Neuronal stem cell (in vitro differentiated cells): ENCODE results near the gene GZMM. TPM values are rescaled to one million over a fixed set of nuclear protein-coding genes. Genes with fewer than 3 reads are reported as not detected.
A peak's percentile ranks its signal among the peaks of the same experiment; 100 is the strongest.

Source experiments
- DNase-seq: peaks from one replicate; pipeline ENCODE4 v3.0.0-alpha.2; 2013; ENCODE audit warnings: low spot score
- H2AFZ ChIP-seq: one replicate; pipeline ENCODE4 v1.6.1; 2013; ENCODE audit warnings: mild to moderate bottlenecking, low read length, inconsistent platforms
- H2AK5ac ChIP-seq: 2 replicates; pipeline ENCODE4 v1.6.1; 2013; ENCODE audit warnings: low read depth, mild to moderate bottlenecking, inconsistent platforms, low read length, moderate library complexity, mixed read lengths
- H2BK120ac ChIP-seq: 2 replicates; pipeline ENCODE4 v1.6.1; 2013; ENCODE audit warnings: low read depth, mild to moderate bottlenecking, inconsistent platforms, low read length, moderate library complexity, mixed read lengths
- H2BK12ac ChIP-seq: one replicate; pipeline ENCODE4 v1.6.1; 2013; ENCODE audit warnings: low read length, inconsistent platforms
- H2BK15ac ChIP-seq: 2 replicates; pipeline ENCODE4 v1.6.1; 2013; ENCODE audit warnings: mild to moderate bottlenecking, low read length, inconsistent platforms, mixed read lengths
- H2BK5ac ChIP-seq: one replicate; pipeline ENCODE4 v1.6.1; 2013; ENCODE audit warnings: inconsistent platforms, mild to moderate bottlenecking, low read length, moderate library complexity
- H3K14ac ChIP-seq: one replicate; pipeline ENCODE4 v1.6.1; 2013; ENCODE audit warnings: low read length, inconsistent platforms
- H3K18ac ChIP-seq: 2 replicates; pipeline ENCODE4 v1.6.1; 2013; ENCODE audit warnings: low read length, inconsistent platforms
- H3K23ac ChIP-seq: 2 replicates; pipeline ENCODE4 v1.6.1; 2013; ENCODE audit warnings: low read depth, mild to moderate bottlenecking, mixed read lengths, low read length, inconsistent platforms; ENCODE audit not compliant: poor library complexity
- H3K27ac ChIP-seq: replicated peaks from 3 replicates; pipeline ENCODE4 v1.5.1; 2013; ENCODE audit warnings: low read length, inconsistent platforms
- H3K27me3 ChIP-seq, 3 experiments: 2 replicates each; pipeline ENCODE4 v1.6.1; 2013; ENCODE audit warnings: low read length in 3 of 3, mild to moderate bottlenecking in 2 of 3, inconsistent platforms in 1 of 3, low read depth in 1 of 3, mixed read lengths in 1 of 3, moderate library complexity in 1 of 3; ENCODE audit not compliant: control insufficient read depth in 3 of 3, insufficient read depth in 3 of 3
- H3K36me3 ChIP-seq, 2 donors: replicated peaks in 1 of 2; 2 replicates each; pipeline ENCODE4 v1.6.1; 2013; ENCODE audit warnings: low read length in 2 of 2; ENCODE audit not compliant: control insufficient read depth in 2 of 2, insufficient read depth in 2 of 2
- H3K4ac ChIP-seq: 2 replicates; pipeline ENCODE4 v1.6.1; 2013; ENCODE audit warnings: inconsistent platforms, mild to moderate bottlenecking, low read length, moderate library complexity
- H3K4me1 ChIP-seq, 2 donors: 1 replicate in 1 of 2; 2 replicates in 1 of 2; pipeline ENCODE4 v1.6.1; 2013; ENCODE audit warnings: low read length in 2 of 2, low read depth in 1 of 2; ENCODE audit not compliant: control insufficient read depth in 2 of 2, insufficient read depth in 1 of 2
- H3K4me2 ChIP-seq: one replicate; pipeline ENCODE4 v1.6.1; 2013; ENCODE audit warnings: mild to moderate bottlenecking, low read length, inconsistent platforms; ENCODE audit not compliant: insufficient read depth, poor library complexity, severe bottlenecking
- H3K4me3 ChIP-seq, 2 donors: 2 replicates each; pipeline ENCODE4 v1.5.1; 2013; ENCODE audit warnings: low read length in 2 of 2, mild to moderate bottlenecking in 2 of 2, inconsistent platforms in 1 of 2, moderate library complexity in 1 of 2
- H3K79me1 ChIP-seq: one replicate; pipeline ENCODE4 v1.6.1; 2013; ENCODE audit warnings: low read depth, mild to moderate bottlenecking, inconsistent platforms, low read length, moderate library complexity
- H3K9ac ChIP-seq: one replicate; pipeline ENCODE4 v1.6.1; 2013; ENCODE audit warnings: mild to moderate bottlenecking, low read depth, low read length, inconsistent platforms; ENCODE audit not compliant: poor library complexity
- H3K9me3 ChIP-seq, 2 donors: replicated peaks in 1 of 2; 2 replicates each; pipeline versions ENCODE3 to v1.6.1; 2013; ENCODE audit warnings: low read length in 2 of 2, mild to moderate bottlenecking in 2 of 2, inconsistent platforms in 1 of 2, low read depth in 1 of 2, mixed read lengths in 1 of 2, moderate library complexity in 1 of 2; ENCODE audit not compliant: control insufficient read depth in 2 of 2, insufficient read depth in 1 of 2
- H4K8ac ChIP-seq: one replicate; pipeline ENCODE4 v1.6.1; 2013; ENCODE audit warnings: low read depth, mild to moderate bottlenecking, inconsistent platforms, low read length, moderate library complexity
- H4K91ac ChIP-seq: one replicate; pipeline ENCODE4 v1.6.1; 2013; ENCODE audit warnings: low read length, low read depth, mild to moderate bottlenecking, inconsistent platforms; ENCODE audit not compliant: poor library complexity
- WGBS, 2 donors: extraction: QIAGEN DNeasy Blood & Tissue Kit; methylation state at CpG; one replicate each; pipeline ENCODE4 v1.1.7; 2013; ENCODE audit warnings: missing lambda C conversion rate in 2 of 2, mixed read lengths in 1 of 2; ENCODE audit not compliant: insufficient read length in 2 of 2, insufficient replicate concordance in 1 of 2; ENCODE audit errors: extremely low coverage in 2 of 2; 5-methylcytosine and 5-hydroxymethylcytosine counted together
- polyA plus RNA-seq, 2 experiments: library from polyadenylated mRNA; stranded (reverse); fragments of 200-250 nt; gene quantifications; one replicate each; pipeline ENCODE4 v1.2.3, GENCODE V29; 2013

Gene GZMM
- 0.04 TPM for polyA plus RNA-seq (2013, experiment 1 of 2)
- 0.06 TPM for polyA plus RNA-seq (2013, experiment 2 of 2)

- WGBS, 2 donors, result no CpG with 5 or more reads among the region's 31 CpGs
- H3K9ac ChIP-seq, result peak within 1 kb of the TSS; percentile 60
- H3K4me2 ChIP-seq, result no peak within 1 kb of the TSS
- H3K9me3 ChIP-seq, result no peaks in the 10 kb centered on the region
- peak within 1 kb of the TSS; percentile 9 for H3K27ac ChIP-seq
- peak within 1 kb of the TSS; percentile 75 for H3K23ac ChIP-seq
- H4K91ac ChIP-seq, result no peak within 1 kb of the TSS
- peak within 1 kb of the TSS in 1 of 2 donors; percentile 50 for H3K4me3 ChIP-seq
- H2AFZ ChIP-seq, result no peak within 1 kb of the TSS
- H2BK12ac ChIP-seq, result peak within 1 kb of the TSS; percentile 41
- no peak within 1 kb of the TSS for H4K8ac ChIP-seq
- peaks cover 8% of the 10 kb centered on the region for H3K79me1 ChIP-seq
- DNase-seq, result no peak
- no peaks in the 10 kb centered on the region for H3K27me3 ChIP-seq
- H3K18ac ChIP-seq, result peak within 1 kb of the TSS; percentile 89
- H3K36me3 ChIP-seq, result peaks cover 15 to 33% of the 10 kb centered on the region in 2 donors
- no peak within 1 kb of the TSS for H2AK5ac ChIP-seq
- H2BK120ac ChIP-seq, result no peak within 1 kb of the TSS
- no peak within 1 kb of the TSS for H3K4ac ChIP-seq
- H3K4me1 ChIP-seq, result peaks cover 0 to 2% of the 10 kb centered on the region in 2 donors
- H3K14ac ChIP-seq, result peak within 1 kb of the TSS; percentile 82
- no peak within 1 kb of the TSS for H2BK15ac ChIP-seq
- H2BK5ac ChIP-seq, result peak within 1 kb of the TSS; percentile 93
These were observed at the start of gene GZMM for GRCh38 chr19:543910-544608. GZMM (plus strand) TSS chr19:544053; CDS start chr19:544072, 19 bp downstream.

GRCh38 chr19:494171-495080 is 49.4 kb upstream of the GZMM start:
- H3K23ac ChIP-seq, result no peak overlapping the region
- no peak overlapping the region for H2AFZ ChIP-seq
- peak overlapping the region; percentile 58 for H2BK12ac ChIP-seq
- H4K8ac ChIP-seq, result no peak overlapping the region
- H3K14ac ChIP-seq, result no peak overlapping the region
- no CpG with 5 or more reads among the region's 22 CpGs for WGBS, 2 donors
- H3K27me3 ChIP-seq, result peaks cover 15 to 33% (median 19%) of the 10 kb centered on the region in 3 experiments
- no peak for DNase-seq
- no peak overlapping the region for H2BK120ac ChIP-seq
- no peak overlapping the region for H3K4me2 ChIP-seq
- peak overlapping the region; percentile 64 for H4K91ac ChIP-seq
- peaks cover 2 to 12% of the 10 kb centered on the region in 2 donors for H3K9me3 ChIP-seq
- H3K18ac ChIP-seq, result peak overlapping the region; percentile 87
- no peak overlapping the region for H3K4ac ChIP-seq
- peaks cover 2 to 3% of the 10 kb centered on the region in 2 donors for H3K4me1 ChIP-seq
- no peaks in the 10 kb centered on the region for H3K36me3 ChIP-seq
- H2BK5ac ChIP-seq, result no peak overlapping the region
- peaks cover 3% of the 10 kb centered on the region for H3K79me1 ChIP-seq
- peak overlapping the region; percentile 88 for H2AK5ac ChIP-seq
- H3K9ac ChIP-seq, result no peak overlapping the region
- no peak overlapping the region for H3K4me3 ChIP-seq
- no peak overlapping the region for H3K27ac ChIP-seq
- peak overlapping the region; percentile 67 for H2BK15ac ChIP-seq

GRCh38 chr19:495081-495401 is 48.8 kb upstream of the GZMM start:
- H3K14ac ChIP-seq, result no peak overlapping the region

More at GRCh38 chr19:495081-495401, 48.8 kb upstream of the GZMM start:
- Histone ChIP-seq H2BK5ac (peak overlapping the region; percentile 6), H3K27me3 (peaks cover 15 to 37% (median 23%) of the 10 kb centered on the region in 3 experiments), H2BK12ac (peak overlapping the region; percentile 33), H3K4ac (no peak overlapping the region), H4K8ac (no peak overlapping the region), H3K79me1 (peaks cover 1% of the 10 kb centered on the region), H3K27ac (no peak overlapping the region), H3K18ac (no peak overlapping the region), H2AFZ (no peak overlapping the region), H4K91ac (peak overlapping the region; percentile 64), H3K4me2 (no peak overlapping the region), H2AK5ac (peak overlapping the region; percentile 88), H3K23ac (no peak overlapping the region), H3K4me3 (no peak overlapping the region), H2BK120ac (no peak overlapping the region), H3K9ac (no peak overlapping the region), H3K36me3 (no peaks in the 10 kb centered on the region), H2BK15ac (no peak overlapping the region), H3K9me3 (peaks cover 2 to 13% of the 10 kb centered on the region in 2 donors), H3K4me1 (peaks cover 0 to 2% of the 10 kb centered on the region in 2 donors)
- WGBS, 2 donors, result no CpG with 5 or more reads among the region's 10 CpGs
- DNase-seq, result no peak
